Pancreas (tissue), 10 donors: Measurements from ENCODE around the gene PACRG. TPM values are rescaled to one million over a fixed set of nuclear protein-coding genes. Genes with fewer than 3 reads are reported as not detected.

Source experiments
- ATAC-seq, 4 donors: fragments of 200-7000 bp; cut with Tn5 transposase; one replicate each; pipeline versions ENCODE4 v1.8.0 to v1.9.1; 2020; ENCODE audit warnings: mild to moderate bottlenecking in 4 of 4, moderate library complexity in 4 of 4
- DNase-seq, 6 donors: peaks; one replicate each; pipeline ENCODE4 v3.0.0-alpha.2; 2020
- FAIRE-seq: peaks from 2 replicates; lab custom pipeline; 2012; peaks lifted over from hg19 to GRCh38; lab: Jason Lieb, UNC
- H3K27ac ChIP-seq, 4 donors: fragments of 200-600 bp; sonication (generic); 1 replicate in 3 of 4; 2 replicates in 1 of 4; pipeline versions ENCODE4 v1.5.0 to v1.8.0; 2020
- H3K27me3 ChIP-seq, 4 donors: fragments of 200-600 bp; one replicate each; pipeline ENCODE4 v1.8.0; 2021
- H3K36me3 ChIP-seq, 3 donors: fragments of 200-600 bp; sonication (generic) in 1 of 3; one replicate each; pipeline versions ENCODE4 v1.5.0 to v1.8.0; 2020 to 2021
- H3K4me1 ChIP-seq, 3 donors: fragments of 200-600 bp; one replicate each; pipeline ENCODE4 v1.8.0; 2021
- H3K4me3 ChIP-seq, 4 donors: fragments of 200-600 bp; sonication (generic) in 2 of 4; one replicate each; pipeline versions ENCODE4 v1.5.0 to v1.8.0; 2020 to 2021
- H3K9me3 ChIP-seq, 4 donors: fragments of 200-600 bp; one replicate each; pipeline ENCODE4 v1.8.0; 2021
- WGBS, 2 donors: extraction: QIAGEN DNeasy Blood & Tissue Kit; methylation state at CpG; one replicate each; pipeline ENCODE4 v1.1.7; 2013; 5-methylcytosine and 5-hydroxymethylcytosine counted together
- intact Hi-C, 3 donors: fragments of 100-400 bp; cut with DNase I; formaldehyde crosslinking; loops; one replicate each; pipeline versions ENCODE4 v1.11.1 to v1.14.2; 2022
- polyA plus RNA-seq, 2 donors: library from polyadenylated mRNA; stranded (reverse); fragments of 200-250 nt; gene quantifications; one replicate each; pipeline ENCODE4 v1.2.3, GENCODE V29; 2013
- total RNA-seq, 6 donors: library from RNA; stranded (reverse); fragmentation: NEBNext Ultra II Directional in 4 of 6; extraction: Animal tissue kit (Norgen Biotek cat#: 25700) in 4 of 6; gene quantifications; one replicate each; pipeline versions ENCODE4 v1.2.1 to v1.2.4, GENCODE V29; 2021 to 2023
- TF ChIP-seq, protein P1 (sequence below), 4 donors: fragments of 200-600 bp; sonication (generic) in 3 of 4; IDR thresholded peaks; one replicate each; pipeline versions ENCODE4 v1.5.0 to v1.8.0; 2021; ENCODE audit warnings: antibody characterized with exemption in 4 of 4
- donor health status: healthy with polysubstance abuse.
- donor health status: DM: no; HTN: no; CAD: no; lungs with moderate emphysema.
- donor health status: DM: no; HTN: no; CAD: no.
- donor health status: control.
- donor health status: control.
- donor health status: Bipolar disorder and iron deficiency.
- donor health status: DM: yes; HTN: yes; CAD: no.
- donor health status: DM: no; HTN: no; CAD: no.
- donor health status: DM: no; HTN: no; CAD: no.
- donor health status: DM: yes; HTN: yes; CAD: no.

PACRG gene
- total and polyA plus RNA-seq, 8 donors = 2.5 to 7.1 (median 3.5) TPM

DNA sequence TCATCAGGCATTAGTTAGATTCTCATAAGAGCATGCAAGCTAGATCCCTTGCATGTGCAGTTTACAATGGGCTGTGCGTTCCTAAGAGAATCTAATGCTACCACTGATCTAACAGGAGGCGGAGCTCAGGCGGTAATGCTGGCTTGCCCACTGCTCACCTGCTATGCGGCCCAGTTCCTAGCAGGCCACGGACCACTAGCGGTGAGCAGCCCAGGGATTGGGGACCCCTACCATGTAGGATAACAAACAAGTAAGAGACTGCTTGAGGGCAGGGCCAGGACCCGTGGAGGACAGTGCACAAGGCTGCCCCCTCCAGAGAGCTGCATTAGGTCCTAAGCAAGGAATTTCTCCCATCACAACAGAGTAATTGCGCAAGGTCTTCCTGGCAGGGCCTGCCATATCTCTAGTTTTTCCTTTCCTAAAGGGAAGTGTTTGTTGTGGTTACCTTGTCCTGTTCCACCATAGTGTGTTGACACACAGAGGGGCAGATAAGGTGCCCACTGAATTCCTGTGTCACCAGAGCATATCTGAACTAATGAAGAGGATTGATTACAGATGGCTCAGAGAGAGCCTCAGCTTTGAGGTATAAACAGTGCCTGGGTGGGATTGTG is 58.0 kb downstream of the PACRG start:
- no peak for FAIRE-seq
- WGBS, 2 donors = 94 to 96% methylated on average over 8 of the region's 8 CpGs

DNA sequence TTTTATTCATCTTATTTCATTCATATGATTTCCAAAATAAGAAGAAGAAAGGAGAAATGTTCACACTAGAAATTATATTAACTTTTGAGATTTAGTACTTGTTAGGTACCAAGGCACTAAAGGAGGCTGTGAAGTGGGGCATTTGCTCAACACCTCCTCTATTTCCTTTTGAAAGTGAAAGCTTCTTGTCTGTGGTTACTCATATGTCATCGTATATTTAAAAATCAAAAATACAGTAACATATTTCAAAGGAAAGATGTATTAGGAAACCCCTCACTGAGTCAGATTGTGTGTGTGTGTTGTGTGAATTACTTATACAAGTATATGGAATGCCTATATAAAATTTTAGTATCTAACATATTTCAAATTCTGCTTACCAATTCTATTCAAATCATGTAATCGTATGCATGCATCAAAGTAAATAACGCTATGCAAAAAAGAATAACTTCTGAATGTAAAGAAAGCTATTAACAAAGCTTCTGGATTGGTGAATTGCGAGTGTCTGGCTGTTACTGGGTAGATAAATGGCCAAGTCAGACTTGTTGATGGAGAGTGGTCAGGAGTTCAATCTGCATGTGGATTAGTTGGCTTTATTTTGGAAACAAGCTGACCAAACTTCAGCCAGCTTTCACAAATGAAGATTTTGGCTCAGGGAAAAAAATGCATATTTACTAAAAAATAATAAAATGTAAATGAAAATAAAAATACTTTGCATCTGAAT is 70.9 kb downstream of the PACRG start:
- Histone ChIP-seq H3K4me3 (no peak overlapping the region), H3K27ac (no peak overlapping the region), H3K9me3 (no peaks in the 10 kb centered on the region), H3K27me3 (no peaks in the 10 kb centered on the region), H3K4me1 (no peaks in the 10 kb centered on the region), H3K36me3 (no peaks in the 10 kb centered on the region)
- TF ChIP-seq, protein P1, sequence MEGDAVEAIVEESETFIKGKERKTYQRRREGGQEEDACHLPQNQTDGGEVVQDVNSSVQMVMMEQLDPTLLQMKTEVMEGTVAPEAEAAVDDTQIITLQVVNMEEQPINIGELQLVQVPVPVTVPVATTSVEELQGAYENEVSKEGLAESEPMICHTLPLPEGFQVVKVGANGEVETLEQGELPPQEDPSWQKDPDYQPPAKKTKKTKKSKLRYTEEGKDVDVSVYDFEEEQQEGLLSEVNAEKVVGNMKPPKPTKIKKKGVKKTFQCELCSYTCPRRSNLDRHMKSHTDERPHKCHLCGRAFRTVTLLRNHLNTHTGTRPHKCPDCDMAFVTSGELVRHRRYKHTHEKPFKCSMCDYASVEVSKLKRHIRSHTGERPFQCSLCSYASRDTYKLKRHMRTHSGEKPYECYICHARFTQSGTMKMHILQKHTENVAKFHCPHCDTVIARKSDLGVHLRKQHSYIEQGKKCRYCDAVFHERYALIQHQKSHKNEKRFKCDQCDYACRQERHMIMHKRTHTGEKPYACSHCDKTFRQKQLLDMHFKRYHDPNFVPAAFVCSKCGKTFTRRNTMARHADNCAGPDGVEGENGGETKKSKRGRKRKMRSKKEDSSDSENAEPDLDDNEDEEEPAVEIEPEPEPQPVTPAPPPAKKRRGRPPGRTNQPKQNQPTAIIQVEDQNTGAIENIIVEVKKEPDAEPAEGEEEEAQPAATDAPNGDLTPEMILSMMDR (IDR thresholded peaks at IDR 0.05) = no peak
- no peak for DNase-seq
- WGBS, 2 donors = 85 to 90% methylated on average over 4 of the region's 4 CpGs
- no peak for FAIRE-seq
- no peak for ATAC-seq
- intact Hi-C loops = no loop called here

More for the DNA sequence above, 58.0 kb downstream of the PACRG start:
- intact Hi-C loops = no loop called here
- Histone ChIP-seq H3K4me3 (no peak overlapping the region), H3K27ac (no peak overlapping the region), H3K27me3 (no peaks in the 10 kb centered on the region), H3K36me3 (no peaks in the 10 kb centered on the region), H3K4me1 (no peaks in the 10 kb centered on the region), H3K9me3 (no peaks in the 10 kb centered on the region)
- DNase-seq (peak in 1 of 6 donors; percentile 23), ATAC-seq (no peak)
- TF ChIP-seq, protein P1 (IDR thresholded peaks at IDR 0.05) = no peak

DNA sequence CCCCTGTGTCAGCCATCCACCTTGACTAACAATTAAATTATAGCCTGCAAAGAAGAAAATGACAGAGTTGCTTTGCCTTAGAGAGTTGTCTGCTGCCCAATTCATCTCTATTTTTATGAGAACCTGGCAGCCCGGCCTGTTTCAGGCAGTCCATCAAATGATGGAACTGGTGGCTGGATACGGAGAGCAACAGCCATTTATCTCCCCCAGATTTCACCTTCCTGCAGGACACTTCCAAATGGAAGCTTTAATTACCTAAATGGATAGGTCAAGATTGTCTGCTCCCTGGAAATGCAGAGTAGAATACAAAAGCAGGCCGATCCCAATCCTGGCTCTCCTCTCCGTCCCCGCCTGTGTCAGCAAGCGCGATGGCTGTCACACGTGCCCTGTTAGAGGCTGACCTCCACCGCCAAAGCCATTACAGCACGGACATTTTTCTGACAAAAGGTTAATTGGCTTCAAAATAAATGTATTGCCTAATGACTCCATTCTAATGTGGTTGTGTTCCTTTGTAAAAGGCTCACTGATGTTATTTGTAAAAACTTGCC is 86.7 kb downstream of the PACRG start:
- Histone ChIP-seq H3K27me3 (no peaks in the 10 kb centered on the region), H3K27ac (no peak overlapping the region), H3K36me3 (no peaks in the 10 kb centered on the region), H3K4me1 (no peaks in the 10 kb centered on the region), H3K9me3 (no peaks in the 10 kb centered on the region), H3K4me3 (no peak overlapping the region)
- FAIRE-seq = no peak
- intact Hi-C loops = no loop called here
- no peak for DNase-seq
- 83 to 87% methylated on average over 10 of the region's 10 CpGs for WGBS, 2 donors
- TF ChIP-seq, protein P1 (IDR thresholded peaks at IDR 0.05) = no peak
- ATAC-seq = no peak

DNA sequence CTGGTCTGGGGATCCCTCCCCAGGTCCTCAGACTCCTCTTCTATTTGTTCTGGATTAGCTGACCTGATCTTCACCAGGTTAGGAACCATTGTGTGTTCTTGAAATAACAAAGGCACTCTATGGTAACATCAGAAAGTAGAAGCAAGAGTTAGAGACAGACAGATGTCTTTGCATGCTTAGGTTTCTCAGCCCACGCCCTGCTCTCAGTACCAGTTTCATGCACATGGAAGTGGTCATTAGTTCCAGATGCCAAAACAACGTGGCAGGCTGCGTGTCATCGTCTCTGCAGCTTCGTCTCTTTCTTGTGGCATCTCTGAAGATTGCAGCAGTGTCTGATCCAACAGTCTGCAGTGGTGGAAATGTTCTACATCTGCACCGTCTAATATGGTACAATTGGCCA is 89.4 kb downstream of the PACRG start:
- ATAC-seq (no peak), DNase-seq (no peak), FAIRE-seq (no peak)
- WGBS, 2 donors = 87 to 91% methylated on average over 6 of the region's 6 CpGs
- H3K27ac ChIP-seq = no peak overlapping the region
- TF ChIP-seq, protein P1 (IDR thresholded peaks at IDR 0.05) = no peak
- H3K4me3 ChIP-seq = no peak overlapping the region
- no peaks in the 10 kb centered on the region for H3K36me3 ChIP-seq
- H3K9me3 ChIP-seq = no peaks in the 10 kb centered on the region
- intact Hi-C loops = no loop called here
- no peaks in the 10 kb centered on the region for H3K27me3 ChIP-seq
- H3K4me1 ChIP-seq = no peaks in the 10 kb centered on the region

DNA sequence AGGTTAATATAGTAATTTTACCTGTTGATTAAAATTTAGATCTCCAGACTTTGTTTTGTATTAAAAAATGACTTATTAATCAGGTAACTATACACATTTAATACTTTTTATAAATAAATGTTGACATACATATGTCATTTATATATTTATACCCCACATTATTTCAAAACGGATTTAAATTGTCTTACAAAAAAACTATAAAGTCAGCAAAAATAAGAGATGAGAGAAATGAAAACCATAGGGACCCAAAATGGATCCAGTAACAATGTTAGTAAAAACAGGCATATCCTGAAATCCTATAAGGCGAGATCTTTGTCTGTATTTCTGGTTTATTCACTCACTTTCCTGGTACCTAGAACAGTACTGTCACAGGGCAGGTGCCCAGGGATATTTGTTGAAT is 91.5 kb downstream of the PACRG start:
- WGBS, 2 donors = 89% methylated on average over 2 of the region's 2 CpGs
- FAIRE-seq (no peak), ATAC-seq (no peak), DNase-seq (no peak)
- Histone ChIP-seq H3K4me1 (no peaks in the 10 kb centered on the region), H3K27ac (no peak overlapping the region), H3K36me3 (no peaks in the 10 kb centered on the region), H3K27me3 (no peaks in the 10 kb centered on the region), H3K4me3 (no peak overlapping the region), H3K9me3 (no peaks in the 10 kb centered on the region)
- intact Hi-C loops = no loop called here
- TF ChIP-seq, protein P1 (IDR thresholded peaks at IDR 0.05) = no peak
